GM18508 (cell line): ENCODE data around the gene RAD17.
"Not testable (repeated sequence)": the region's sequence is repeated elsewhere in the genome, so short reads cannot be mapped to it uniquely, and the experiment has no call there.

Experiments
- ATAC-seq: cut with Tn5 transposase; IDR thresholded peaks from one replicate; pipeline ENCODE4 v1.9.1; 2021; ENCODE audit warnings: moderate number of reproducible peaks; ENCODE audit not compliant: insufficient read depth, unreplicated experiment

The RAD17 gene

DNA sequence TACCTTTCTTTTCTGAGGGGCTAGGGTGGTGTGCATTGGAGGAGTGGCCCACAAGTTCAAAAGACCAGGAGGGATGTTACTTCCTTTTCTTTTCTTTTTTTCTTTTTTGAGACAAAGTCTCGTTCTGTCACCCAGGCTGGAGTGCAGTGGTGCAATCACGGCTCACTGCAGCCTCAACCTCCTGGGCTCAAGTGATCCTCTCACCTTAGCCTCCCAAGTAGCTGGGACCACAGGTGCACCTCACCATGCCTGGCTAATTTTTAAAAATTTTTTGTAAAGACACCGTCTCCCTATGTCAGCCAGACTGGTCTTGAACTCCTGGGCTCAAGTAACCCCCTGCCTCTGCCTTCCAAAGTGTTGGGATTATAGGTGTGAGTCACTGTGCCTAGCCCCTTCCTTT is 83.9 kb downstream of the RAD17 start:
- ATAC-seq: not testable (repeated sequence)

DNA sequence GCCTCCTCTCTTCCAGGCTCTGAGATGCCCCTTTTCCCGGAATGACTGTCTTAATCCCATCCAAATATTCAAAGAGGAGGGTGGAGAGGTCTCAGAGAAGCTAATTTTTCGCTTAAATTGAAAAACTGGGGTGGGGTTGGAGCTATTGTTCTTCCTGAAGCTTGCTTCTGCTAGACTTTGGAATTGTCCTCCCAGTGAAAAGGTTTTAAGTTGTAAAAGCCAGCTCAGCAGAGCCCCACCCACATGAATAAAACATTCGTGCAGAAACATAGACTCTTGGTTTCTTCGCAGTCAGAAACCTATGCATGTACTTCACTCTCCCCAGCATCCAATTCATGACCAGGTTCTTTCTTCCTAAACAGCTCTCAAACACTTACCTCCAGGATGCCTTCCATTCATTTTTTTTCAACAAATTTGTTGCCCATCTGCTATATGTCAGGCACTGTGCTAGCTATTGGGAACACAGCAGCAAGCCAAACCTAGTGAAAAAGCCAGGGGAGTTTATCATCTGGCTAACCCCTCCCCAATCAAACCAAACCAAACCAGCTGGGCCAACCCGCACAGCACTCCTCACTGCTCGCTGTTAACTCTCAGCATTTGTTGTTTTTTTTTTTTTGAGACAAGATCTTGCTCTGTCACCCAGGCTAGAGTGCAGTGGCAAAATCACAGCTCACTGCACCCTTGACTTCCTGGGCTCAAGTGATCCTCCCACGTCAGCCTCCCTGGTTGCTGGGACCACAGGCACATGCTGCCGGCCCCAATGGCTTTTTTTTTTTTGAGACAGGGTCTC is 85.0 kb downstream of the RAD17 start:
- no peak for ATAC-seq

DNA sequence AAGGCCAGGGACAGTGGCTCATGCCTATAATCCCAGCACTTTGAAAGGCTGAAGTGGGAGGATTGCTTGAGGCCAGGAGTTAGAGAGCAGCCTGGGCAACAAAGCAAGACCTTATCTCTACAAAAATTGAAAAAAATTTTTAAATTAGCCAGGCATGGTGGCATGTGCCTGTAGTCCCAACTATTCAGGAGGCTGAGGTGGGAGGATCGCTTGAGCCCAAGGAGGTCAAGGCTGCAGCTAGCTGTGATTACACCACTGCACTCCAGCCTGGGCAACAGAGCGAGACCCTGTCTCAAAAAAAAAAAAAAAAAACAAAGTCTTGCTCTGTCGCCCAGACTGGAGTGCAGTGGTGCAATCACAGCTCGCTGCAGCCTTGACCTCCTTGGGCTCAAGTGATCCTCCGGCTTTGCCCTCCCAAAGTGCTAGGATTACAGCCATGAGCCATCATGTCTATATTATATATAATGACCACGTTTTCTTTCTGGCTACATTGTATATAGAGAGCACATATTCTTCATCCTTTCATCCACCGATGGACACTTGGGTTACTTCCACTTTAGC is 85.9 kb downstream of the RAD17 start:
- ATAC-seq: not testable (repeated sequence)

DNA sequence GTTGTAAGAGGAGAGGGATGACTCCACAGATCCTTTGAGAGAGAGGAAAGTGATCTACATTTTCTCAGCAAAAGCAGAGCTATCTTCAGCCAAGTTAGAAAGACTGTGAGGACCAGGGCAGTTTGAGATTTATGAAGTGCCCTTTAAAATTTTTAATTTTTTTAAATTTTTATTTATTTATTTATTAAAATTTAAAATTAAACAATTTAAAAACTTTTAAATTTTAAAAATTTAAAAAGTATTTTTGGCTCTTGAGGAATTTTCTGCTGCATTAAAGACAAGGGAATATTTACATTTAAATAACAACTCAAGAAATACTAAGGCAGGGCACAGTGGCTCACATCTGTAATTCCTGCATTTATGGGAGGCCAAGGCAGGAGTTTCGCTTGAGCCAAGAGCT is 92.6 kb downstream of the RAD17 start:
- ATAC-seq: no peak
